HepG2 (cell line): ENCODE data around the gene SEC24B. TPM values are rescaled to one million over a fixed set of nuclear protein-coding genes. Genes with fewer than 3 reads are reported as not detected.
A peak's percentile ranks its signal among the peaks of the same experiment; 100 is the strongest.

Experiments used
- CHD2 ChIP-seq: IDR thresholded peaks from 2 replicates; pipeline ENCODE4 v1.6.1; 2011; ENCODE audit warnings: low read depth, low read length, improper control_type of control experiment
- DNMT3B ChIP-seq: conservative IDR thresholded peaks from 2 replicates; pipeline ENCODE4 v1.6.1; 2016; ENCODE audit warnings: missing biosample characterization, control low read depth
- ERF ChIP-seq: IDR thresholded peaks from 2 replicates; pipeline ENCODE4 v1.6.1; 2018; ENCODE audit warnings: missing biosample characterization, missing genetic modification reagents
- GABPB1 ChIP-seq: IDR thresholded peaks from 2 replicates; pipeline ENCODE4 v1.6.1; 2016; ENCODE audit warnings: mild to moderate bottlenecking, missing genetic modification reagents, moderate library complexity, missing compliant biosample characterization
- HOXA3 ChIP-seq: sonication (generic); formaldehyde crosslinking; IDR thresholded peaks from 2 replicates; pipeline ENCODE4 v1.5.0; 2020; ENCODE audit warnings: missing genetic modification reagents
- MTF1 ChIP-seq: sonication (generic); formaldehyde crosslinking; IDR thresholded peaks from 2 replicates; pipeline ENCODE4 v1.5.0; 2020; ENCODE audit warnings: missing genetic modification reagents
- MZF1 ChIP-seq: sonication (generic); formaldehyde crosslinking; IDR thresholded peaks from 2 replicates; pipeline ENCODE4 v1.8.1; 2023; ENCODE audit warnings: mild to moderate bottlenecking, missing genetic modification reagents, borderline replicate concordance
- NFYB ChIP-seq: sonication (generic); formaldehyde crosslinking; IDR thresholded peaks from 2 replicates; pipeline ENCODE4 v1.4.0; 2020; ENCODE audit warnings: missing genetic modification reagents
- REL ChIP-seq: sonication (generic); formaldehyde crosslinking; conservative IDR thresholded peaks from 2 replicates; pipeline ENCODE4 v1.8.0; 2022; ENCODE audit warnings: mild to moderate bottlenecking, missing genetic modification reagents, moderate library complexity
- RXRA ChIP-seq: sonication (generic); formaldehyde crosslinking; IDR thresholded peaks from 2 replicates; pipeline ENCODE4 v1.5.1; 2020; ENCODE audit warnings: missing genetic modification reagents
- SIN3A ChIP-seq: IDR thresholded peaks from 2 replicates; pipeline ENCODE4 v1.6.1; 2011; ENCODE audit warnings: low read depth, mild to moderate bottlenecking, control low read depth, low read length, borderline replicate concordance
- YEATS4 ChIP-seq: sonication (generic); formaldehyde crosslinking; IDR thresholded peaks from 2 replicates; pipeline ENCODE4 v1.4.0; 2020; ENCODE audit warnings: missing genetic modification reagents, borderline replicate concordance
- ZFP1 ChIP-seq: IDR thresholded peaks from 2 replicates; pipeline ENCODE4 v1.6.1; 2016
- ZFYVE20 ChIP-seq: sonication (generic); formaldehyde crosslinking; IDR thresholded peaks from 2 replicates; pipeline ENCODE4 v1.8.0; 2023; ENCODE audit warnings: low read depth, mild to moderate bottlenecking, moderate library complexity, missing genetic modification reagents, borderline replicate concordance
- ZMYM3 ChIP-seq: sonication (generic); formaldehyde crosslinking; IDR thresholded peaks from 2 replicates; pipeline ENCODE4 v1.5.1; 2020; ENCODE audit warnings: mild to moderate bottlenecking, missing genetic modification reagents
- ZNF124 ChIP-seq: sonication (generic); formaldehyde crosslinking; IDR thresholded peaks from 2 replicates; pipeline ENCODE4 v1.4.0; 2020; ENCODE audit warnings: missing genetic modification reagents
- ZNF143 ChIP-seq: sonication (generic); formaldehyde crosslinking; IDR thresholded peaks from 2 replicates; pipeline ENCODE4 v1.4.0; 2020; ENCODE audit warnings: missing genetic modification reagents
- ZNF263 ChIP-seq: sonication (generic); formaldehyde crosslinking; IDR thresholded peaks from 2 replicates; pipeline ENCODE4 v1.4.0; 2020; ENCODE audit warnings: missing genetic modification reagents
- ZNF282 ChIP-seq: fragments of 450-650 bp; IDR thresholded peaks from 2 replicates; pipeline ENCODE4 v1.6.1; 2018; ENCODE audit not compliant: partially characterized antibody
- ZNF432 ChIP-seq: sonication (generic); formaldehyde crosslinking; IDR thresholded peaks from 2 replicates; pipeline ENCODE4 v1.5.0; 2020; ENCODE audit warnings: missing genetic modification reagents, mild to moderate bottlenecking, borderline replicate concordance
- polyA plus RNA-seq, 8 experiments: library from polyadenylated mRNA; depleted of rRNA in 3 of 8; stranded (reverse) in 7 of 8; unstranded in 1 of 8; fragments of >200 nt; fragmentation: Illumina TruSeq in 4 of 8; extraction: Trizol in 4 of 8; gene quantifications; 2 replicates each; pipeline versions ENCODE4 v1.2.1 to v1.2.3, GENCODE V29; 2011 to 2016; ENCODE audit warnings: low read depth in 4 of 8, missing spikeins in 1 of 8, mixed read lengths in 1 of 8; ENCODE audit not compliant: insufficient read depth in 1 of 8
- total RNA-seq, 5 experiments: library from RNA; depleted of rRNA; stranded (reverse); fragments of >200 nt; fragmentation: Illumina TruSeq; extraction: Trizol; gene quantifications; 2 replicates each; pipeline ENCODE4 v1.2.3, GENCODE V29; 2016; ENCODE audit warnings: low read depth in 1 of 5
- TF ChIP-seq, protein P1 (sequence below): sonication (generic); formaldehyde crosslinking; IDR thresholded peaks from 2 replicates; pipeline ENCODE4 v1.4.0; 2020; ENCODE audit warnings: missing genetic modification reagents, low read depth, mild to moderate bottlenecking, borderline replicate concordance
- TF ChIP-seq, protein P2 (sequence below): sonication (generic); formaldehyde crosslinking; IDR thresholded peaks from 2 replicates; pipeline ENCODE4 v1.5.0; 2020; ENCODE audit warnings: missing genetic modification reagents
- TF ChIP-seq, protein P3 (sequence below): IDR thresholded peaks from 2 replicates; pipeline ENCODE4 v1.6.1; 2016; ENCODE audit warnings: missing genetic modification reagents, missing compliant biosample characterization
- TF ChIP-seq, protein P4 (sequence below): sonication (generic); formaldehyde crosslinking; IDR thresholded peaks from 2 replicates; pipeline ENCODE4 v1.8.0; 2022; ENCODE audit warnings: mild to moderate bottlenecking, missing genetic modification reagents, moderate library complexity
- TF ChIP-seq, protein P5 (sequence below): sonication (generic); formaldehyde crosslinking; IDR thresholded peaks from 2 replicates; pipeline ENCODE4 v1.4.0; 2020; ENCODE audit warnings: mild to moderate bottlenecking, missing genetic modification reagents

The SEC24B gene
- total and polyA plus RNA-seq, 2 of the 13 experiments (the other 11 are each of a cell fraction or from before 2014, with no cell fraction given) = 14.6 to 39.0 TPM

DNA sequence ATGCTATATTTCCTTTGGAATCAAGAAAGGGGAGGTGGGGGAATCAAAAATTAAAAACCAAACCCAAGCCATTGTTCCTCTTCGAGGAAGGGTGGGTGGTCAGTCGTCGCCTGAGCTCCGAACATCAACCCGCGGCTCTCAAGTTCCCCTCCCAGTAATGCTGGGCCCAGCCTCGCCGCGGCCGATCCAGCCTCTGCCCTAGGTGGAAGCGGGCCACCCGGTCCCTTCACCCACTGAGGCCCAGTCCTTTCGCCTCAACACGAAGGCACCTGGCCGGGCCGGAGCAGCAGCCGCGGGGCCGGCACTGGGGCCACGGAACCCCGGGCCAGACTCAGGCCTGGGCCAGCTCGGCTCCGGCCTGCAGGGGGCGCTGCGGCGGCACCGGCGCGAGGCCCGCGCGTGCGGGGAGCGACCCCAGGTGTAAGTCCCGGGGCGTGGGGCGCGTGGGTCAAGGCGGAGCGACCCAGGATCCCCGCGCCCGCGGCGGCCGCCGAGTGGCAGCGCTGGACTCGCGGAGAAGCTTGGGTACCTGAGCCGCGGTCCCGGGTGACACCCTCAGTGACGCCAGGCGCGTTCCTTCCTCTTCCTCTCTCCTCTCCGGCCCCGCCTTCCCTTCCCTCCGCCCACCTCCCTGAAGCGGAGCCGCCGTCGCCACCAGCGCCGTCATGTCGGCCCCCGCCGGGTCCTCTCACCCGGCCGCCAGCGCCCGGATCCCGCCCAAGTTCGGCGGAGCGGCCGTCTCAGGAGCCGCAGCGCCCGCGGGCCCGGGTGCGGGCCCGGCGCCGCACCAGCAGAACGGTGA lies at the start of gene SEC24B (continued):
- TF ChIP-seq REL (CRISPR knock-in tag) = no peak
- TF ChIP-seq ZMYM3 = no peak
- peak; percentile 76; the same call in 1 of the 2 replicates for TF ChIP-seq GABPB1 (CRISPR knock-in tag)
- TF ChIP-seq HOXA3 (CRISPR knock-in tag) = peak; percentile 70; the same call in 1 of the 2 replicates
- no peak for TF ChIP-seq SIN3A
- peak; percentile 73 for TF ChIP-seq YEATS4 (CRISPR knock-in tag)
- TF ChIP-seq ZNF282 = no peak
- no peak for TF ChIP-seq ZNF124 (CRISPR knock-in tag)
- TF ChIP-seq CHD2 = no peak
- no peak for TF ChIP-seq ZNF263 (CRISPR knock-in tag)
- no peak for TF ChIP-seq MTF1
- peak; percentile 62 for TF ChIP-seq ZNF143 (CRISPR knock-in tag)
- TF ChIP-seq, protein P1, sequence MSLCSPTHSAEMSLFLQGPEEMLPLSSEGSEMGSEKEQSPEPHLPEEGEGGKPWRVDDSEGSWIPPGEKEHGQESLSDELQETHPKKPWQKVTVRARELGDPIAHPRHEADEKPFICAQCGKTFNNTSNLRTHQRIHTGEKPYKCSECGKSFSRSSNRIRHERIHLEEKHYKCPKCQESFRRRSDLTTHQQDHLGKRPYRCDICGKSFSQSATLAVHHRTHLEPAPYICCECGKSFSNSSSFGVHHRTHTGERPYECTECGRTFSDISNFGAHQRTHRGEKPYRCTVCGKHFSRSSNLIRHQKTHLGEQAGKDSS = peak; percentile 41; the same call in 1 of the 2 replicates
- no peak for TF ChIP-seq ZFP1 (CRISPR knock-in tag)
- 0 out of 2 replicates have a peak, but pooled peaks have one; percentile 13 for TF ChIP-seq RXRA
- no peak for TF ChIP-seq NFYB (CRISPR knock-in tag)
- TF ChIP-seq, protein P2, sequence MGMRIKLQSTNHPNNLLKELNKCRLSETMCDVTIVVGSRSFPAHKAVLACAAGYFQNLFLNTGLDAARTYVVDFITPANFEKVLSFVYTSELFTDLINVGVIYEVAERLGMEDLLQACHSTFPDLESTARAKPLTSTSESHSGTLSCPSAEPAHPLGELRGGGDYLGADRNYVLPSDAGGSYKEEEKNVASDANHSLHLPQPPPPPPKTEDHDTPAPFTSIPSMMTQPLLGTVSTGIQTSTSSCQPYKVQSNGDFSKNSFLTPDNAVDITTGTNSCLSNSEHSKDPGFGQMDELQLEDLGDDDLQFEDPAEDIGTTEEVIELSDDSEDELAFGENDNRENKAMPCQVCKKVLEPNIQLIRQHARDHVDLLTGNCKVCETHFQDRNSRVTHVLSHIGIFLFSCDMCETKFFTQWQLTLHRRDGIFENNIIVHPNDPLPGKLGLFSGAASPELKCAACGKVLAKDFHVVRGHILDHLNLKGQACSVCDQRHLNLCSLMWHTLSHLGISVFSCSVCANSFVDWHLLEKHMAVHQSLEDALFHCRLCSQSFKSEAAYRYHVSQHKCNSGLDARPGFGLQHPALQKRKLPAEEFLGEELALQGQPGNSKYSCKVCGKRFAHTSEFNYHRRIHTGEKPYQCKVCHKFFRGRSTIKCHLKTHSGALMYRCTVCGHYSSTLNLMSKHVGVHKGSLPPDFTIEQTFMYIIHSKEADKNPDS = no peak
- no peak for TF ChIP-seq ERF (CRISPR knock-in tag)
- TF ChIP-seq, protein P3, sequence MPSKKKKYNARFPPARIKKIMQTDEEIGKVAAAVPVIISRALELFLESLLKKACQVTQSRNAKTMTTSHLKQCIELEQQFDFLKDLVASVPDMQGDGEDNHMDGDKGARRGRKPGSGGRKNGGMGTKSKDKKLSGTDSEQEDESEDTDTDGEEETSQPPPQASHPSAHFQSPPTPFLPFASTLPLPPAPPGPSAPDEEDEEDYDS (CRISPR knock-in tag) = no peak
- TF ChIP-seq ZFYVE20 (CRISPR knock-in tag) = peak; percentile 32; the same call in 1 of the 2 replicates
- no peak for TF ChIP-seq MZF1 (CRISPR knock-in tag)
- no peak for TF ChIP-seq ZNF432
- TF ChIP-seq, protein P4, sequence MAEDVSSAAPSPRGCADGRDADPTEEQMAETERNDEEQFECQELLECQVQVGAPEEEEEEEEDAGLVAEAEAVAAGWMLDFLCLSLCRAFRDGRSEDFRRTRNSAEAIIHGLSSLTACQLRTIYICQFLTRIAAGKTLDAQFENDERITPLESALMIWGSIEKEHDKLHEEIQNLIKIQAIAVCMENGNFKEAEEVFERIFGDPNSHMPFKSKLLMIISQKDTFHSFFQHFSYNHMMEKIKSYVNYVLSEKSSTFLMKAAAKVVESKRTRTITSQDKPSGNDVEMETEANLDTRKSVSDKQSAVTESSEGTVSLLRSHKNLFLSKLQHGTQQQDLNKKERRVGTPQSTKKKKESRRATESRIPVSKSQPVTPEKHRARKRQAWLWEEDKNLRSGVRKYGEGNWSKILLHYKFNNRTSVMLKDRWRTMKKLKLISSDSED (CRISPR knock-in tag) = no peak
- TF ChIP-seq, protein P5, sequence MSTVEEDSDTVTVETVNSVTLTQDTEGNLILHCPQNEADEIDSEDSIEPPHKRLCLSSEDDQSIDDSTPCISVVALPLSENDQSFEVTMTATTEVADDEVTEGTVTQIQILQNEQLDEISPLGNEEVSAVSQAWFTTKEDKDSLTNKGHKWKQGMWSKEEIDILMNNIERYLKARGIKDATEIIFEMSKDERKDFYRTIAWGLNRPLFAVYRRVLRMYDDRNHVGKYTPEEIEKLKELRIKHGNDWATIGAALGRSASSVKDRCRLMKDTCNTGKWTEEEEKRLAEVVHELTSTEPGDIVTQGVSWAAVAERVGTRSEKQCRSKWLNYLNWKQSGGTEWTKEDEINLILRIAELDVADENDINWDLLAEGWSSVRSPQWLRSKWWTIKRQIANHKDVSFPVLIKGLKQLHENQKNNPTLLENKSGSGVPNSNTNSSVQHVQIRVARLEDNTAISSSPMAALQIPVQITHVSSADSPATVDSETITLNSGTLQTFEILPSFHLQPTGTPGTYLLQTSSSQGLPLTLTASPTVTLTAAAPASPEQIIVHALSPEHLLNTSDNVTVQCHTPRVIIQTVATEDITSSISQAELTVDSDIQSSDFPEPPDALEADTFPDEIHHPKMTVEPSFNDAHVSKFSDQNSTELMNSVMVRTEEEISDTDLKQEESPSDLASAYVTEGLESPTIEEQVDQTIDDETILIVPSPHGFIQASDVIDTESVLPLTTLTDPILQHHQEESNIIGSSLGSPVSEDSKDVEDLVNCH (CRISPR knock-in tag) = no peak
- TF ChIP-seq DNMT3B = no peak
